HL-60 (cell line): Measurements from ENCODE around the gene ZNF512B.
"Not testable (repeated sequence)": the region's sequence is repeated elsewhere in the genome, so short reads cannot be mapped to it uniquely, and the experiment has no call there.

ENCODE experiments used
- CTCF ChIP-seq: IDR thresholded peaks from one replicate; pipeline ENCODE4 v1.5.1; 2011; ENCODE audit warnings: low read length, control low read depth, inconsistent platforms; ENCODE audit not compliant: insufficient read depth
- GABPA ChIP-seq: IDR thresholded peaks from 2 replicates; pipeline ENCODE4 v1.6.1; 2012; ENCODE audit warnings: low read depth
- POLR2AphosphoS5 ChIP-seq: IDR thresholded peaks from 2 replicates; pipeline ENCODE4 v1.6.1; 2012; ENCODE audit warnings: low read depth
- SPI1 ChIP-seq: IDR thresholded peaks from 2 replicates; pipeline ENCODE4 v1.6.1; 2012; ENCODE audit warnings: low read depth, mild to moderate bottlenecking, borderline replicate concordance
- TF ChIP-seq, protein P1 (sequence below): IDR thresholded peaks from 2 replicates; pipeline ENCODE4 v1.6.1; 2012; ENCODE audit warnings: low read depth; ENCODE audit not compliant: insufficient replicate concordance

DNA sequence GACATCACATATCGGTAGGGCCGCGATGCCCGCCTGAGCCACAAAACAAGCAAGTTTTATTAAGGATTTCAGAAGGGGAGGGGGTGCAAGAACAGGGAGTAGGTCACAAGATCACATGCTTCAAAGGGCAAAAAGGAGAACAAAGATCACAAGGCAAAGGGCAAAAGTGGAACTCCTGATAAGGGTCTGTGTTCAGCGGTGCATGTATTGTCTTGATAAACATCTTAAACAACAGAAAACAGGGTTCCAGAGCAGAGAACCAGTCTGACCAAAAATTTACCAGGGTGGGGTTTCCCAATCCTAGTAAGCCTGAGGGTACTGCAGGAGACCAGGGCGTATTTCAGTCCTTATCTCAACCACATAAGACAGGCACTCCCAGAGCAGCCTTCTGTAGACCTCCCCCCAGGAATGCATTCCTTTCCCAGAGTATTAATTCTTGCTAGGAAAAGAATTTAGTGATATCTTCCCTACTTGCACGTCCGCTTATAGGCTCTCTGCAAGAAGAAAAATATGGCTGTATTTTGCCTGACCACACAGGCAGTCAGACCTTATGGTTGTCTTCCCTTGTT lies 53.3 kb downstream of the ZNF512B start:
- TF ChIP-seq CTCF, POLR2AphosphoS5, SPI1, GABPA: not testable (repeated sequence)
- TF ChIP-seq, protein P1, sequence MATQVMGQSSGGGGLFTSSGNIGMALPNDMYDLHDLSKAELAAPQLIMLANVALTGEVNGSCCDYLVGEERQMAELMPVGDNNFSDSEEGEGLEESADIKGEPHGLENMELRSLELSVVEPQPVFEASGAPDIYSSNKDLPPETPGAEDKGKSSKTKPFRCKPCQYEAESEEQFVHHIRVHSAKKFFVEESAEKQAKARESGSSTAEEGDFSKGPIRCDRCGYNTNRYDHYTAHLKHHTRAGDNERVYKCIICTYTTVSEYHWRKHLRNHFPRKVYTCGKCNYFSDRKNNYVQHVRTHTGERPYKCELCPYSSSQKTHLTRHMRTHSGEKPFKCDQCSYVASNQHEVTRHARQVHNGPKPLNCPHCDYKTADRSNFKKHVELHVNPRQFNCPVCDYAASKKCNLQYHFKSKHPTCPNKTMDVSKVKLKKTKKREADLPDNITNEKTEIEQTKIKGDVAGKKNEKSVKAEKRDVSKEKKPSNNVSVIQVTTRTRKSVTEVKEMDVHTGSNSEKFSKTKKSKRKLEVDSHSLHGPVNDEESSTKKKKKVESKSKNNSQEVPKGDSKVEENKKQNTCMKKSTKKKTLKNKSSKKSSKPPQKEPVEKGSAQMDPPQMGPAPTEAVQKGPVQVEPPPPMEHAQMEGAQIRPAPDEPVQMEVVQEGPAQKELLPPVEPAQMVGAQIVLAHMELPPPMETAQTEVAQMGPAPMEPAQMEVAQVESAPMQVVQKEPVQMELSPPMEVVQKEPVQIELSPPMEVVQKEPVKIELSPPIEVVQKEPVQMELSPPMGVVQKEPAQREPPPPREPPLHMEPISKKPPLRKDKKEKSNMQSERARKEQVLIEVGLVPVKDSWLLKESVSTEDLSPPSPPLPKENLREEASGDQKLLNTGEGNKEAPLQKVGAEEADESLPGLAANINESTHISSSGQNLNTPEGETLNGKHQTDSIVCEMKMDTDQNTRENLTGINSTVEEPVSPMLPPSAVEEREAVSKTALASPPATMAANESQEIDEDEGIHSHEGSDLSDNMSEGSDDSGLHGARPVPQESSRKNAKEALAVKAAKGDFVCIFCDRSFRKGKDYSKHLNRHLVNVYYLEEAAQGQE = not testable (repeated sequence)
